HUES48 (cell line): ENCODE results near the gene ABHD17C.
A peak's percentile ranks its signal among the peaks of the same experiment; 100 is the strongest.

Experiments used
- H3K27ac ChIP-seq: one replicate; pipeline ENCODE4 v1.7.0; 2013; ENCODE audit warnings: low read depth, low read length, inconsistent platforms
- H3K27me3 ChIP-seq: 2 replicates; pipeline ENCODE4 v1.6.1; 2013; ENCODE audit warnings: mild to moderate bottlenecking, low read length; ENCODE audit not compliant: control insufficient read depth, insufficient read depth
- H3K36me3 ChIP-seq: 2 replicates; pipeline ENCODE4 v1.6.1; 2013; ENCODE audit warnings: low read length; ENCODE audit not compliant: control insufficient read depth, insufficient read depth
- H3K4me1 ChIP-seq: 2 replicates; pipeline ENCODE4 v1.6.1; 2013; ENCODE audit warnings: mild to moderate bottlenecking, low read length; ENCODE audit not compliant: control insufficient read depth, insufficient read depth
- H3K4me3 ChIP-seq: 2 replicates; pipeline ENCODE4 v1.5.1; 2013; ENCODE audit warnings: mild to moderate bottlenecking, low read depth, low read length
- H3K9ac ChIP-seq: 2 replicates; pipeline ENCODE4 v1.6.1; 2013; ENCODE audit warnings: mild to moderate bottlenecking, low read depth, low read length, moderate library complexity
- H3K9me3 ChIP-seq: 2 replicates; pipeline ENCODE4 v1.6.1; 2013; ENCODE audit warnings: low read length; ENCODE audit not compliant: control insufficient read depth, insufficient read depth

The ABHD17C gene

GRCh38 chr15:80776420-80777045 is 81.4 kb downstream of the ABHD17C start:
- Histone ChIP-seq H3K36me3 (no peaks in the 10 kb centered on the region), H3K4me3 (no peak overlapping the region), H3K27me3 (peaks cover 42% of the 10 kb centered on the region), H3K9me3 (no peaks in the 10 kb centered on the region), H3K9ac (no peak overlapping the region), H3K4me1 (0 out of 2 replicates have a peak, but pooled peaks cover 3% of the 10 kb centered on the region), H3K27ac (no peak overlapping the region)

- H3K4me3 ChIP-seq = no peak overlapping the region
- no peaks in the 10 kb centered on the region for H3K36me3 ChIP-seq
- H3K27me3 ChIP-seq = peaks cover 47% of the 10 kb centered on the region
- H3K9me3 ChIP-seq = no peaks in the 10 kb centered on the region
- H3K4me1 ChIP-seq = 0 out of 2 replicates have a peak, but pooled peaks cover 3% of the 10 kb centered on the region
- no peak overlapping the region for H3K9ac ChIP-seq
- H3K27ac ChIP-seq = no peak overlapping the region
Observed at GRCh38 chr15:80777137-80777536, 82.0 kb downstream of the ABHD17C start.

- no peak overlapping the region for H3K27ac ChIP-seq
- H3K36me3 ChIP-seq = no peaks in the 10 kb centered on the region
- H3K4me3 ChIP-seq = no peak overlapping the region
- H3K27me3 ChIP-seq = peaks cover 49% of the 10 kb centered on the region
- no peaks in the 10 kb centered on the region for H3K9me3 ChIP-seq
- H3K4me1 ChIP-seq = 0 out of 2 replicates have a peak, but pooled peaks cover 2% of the 10 kb centered on the region
- no peak overlapping the region for H3K9ac ChIP-seq
Observed at GRCh38 chr15:80777826-80778620, 82.9 kb downstream of the ABHD17C start.

GRCh38 chr15:80778621-80778963 is 83.5 kb downstream of the ABHD17C start:
- Histone ChIP-seq H3K9me3 (no peaks in the 10 kb centered on the region), H3K36me3 (no peaks in the 10 kb centered on the region), H3K27me3 (peaks cover 49% of the 10 kb centered on the region), H3K27ac (no peak overlapping the region), H3K9ac (no peak overlapping the region), H3K4me3 (peak overlapping the region; percentile 70), H3K4me1 (no peaks in the 10 kb centered on the region)

- H3K9ac ChIP-seq = no peak within 1 kb of the TSS
- no peak within 1 kb of the TSS for H3K27ac ChIP-seq
- H3K27me3 ChIP-seq = peaks cover 49% of the 10 kb centered on the region
- H3K36me3 ChIP-seq = no peaks in the 10 kb centered on the region
- no peaks in the 10 kb centered on the region for H3K4me1 ChIP-seq
- H3K9me3 ChIP-seq = no peaks in the 10 kb centered on the region
- H3K4me3 ChIP-seq = peak within 1 kb of the TSS; percentile 70
Observed at GRCh38 chr15:80778964-80779657, 84.0 kb downstream of the ABHD17C start, which contains the start of gene CEMIP. Gene CEMIP, plus strand, starts transcription at chr15:80779370. Its CDS starts 94,510 bp downstream, at chr15:80873880.

- no peaks in the 10 kb centered on the region for H3K4me1 ChIP-seq
- H3K9ac ChIP-seq = no peak overlapping the region
- no peaks in the 10 kb centered on the region for H3K36me3 ChIP-seq
- peak overlapping the region; percentile 70 for H3K4me3 ChIP-seq
- H3K9me3 ChIP-seq = no peaks in the 10 kb centered on the region
- no peak overlapping the region for H3K27ac ChIP-seq
- peaks cover 49% of the 10 kb centered on the region for H3K27me3 ChIP-seq
Observed at GRCh38 chr15:80779658-80780415, 84.7 kb downstream of the ABHD17C start.

- Histone ChIP-seq H3K27me3 (peaks cover 49% of the 10 kb centered on the region), H3K4me3 (peak overlapping the region; percentile 70), H3K9me3 (no peaks in the 10 kb centered on the region), H3K4me1 (no peaks in the 10 kb centered on the region), H3K27ac (no peak overlapping the region), H3K9ac (no peak overlapping the region), H3K36me3 (no peaks in the 10 kb centered on the region)
Observed at GRCh38 chr15:80780416-80781221, 85.5 kb downstream of the ABHD17C start.

- Histone ChIP-seq H3K36me3 (no peaks in the 10 kb centered on the region), H3K4me1 (no peaks in the 10 kb centered on the region), H3K4me3 (no peak overlapping the region), H3K9me3 (no peaks in the 10 kb centered on the region), H3K27me3 (peaks cover 38% of the 10 kb centered on the region), H3K9ac (no peak overlapping the region), H3K27ac (no peak overlapping the region)
Observed at GRCh38 chr15:80783260-80783659, 88.2 kb downstream of the ABHD17C start.

GRCh38 chr15:80785335-80785734 is 90.2 kb downstream of the ABHD17C start:
- H3K27me3 ChIP-seq = peaks cover 19% of the 10 kb centered on the region
- H3K36me3 ChIP-seq = no peaks in the 10 kb centered on the region
- H3K9ac ChIP-seq = no peak overlapping the region
- no peak overlapping the region for H3K4me3 ChIP-seq
- H3K27ac ChIP-seq = no peak overlapping the region
- H3K9me3 ChIP-seq = no peaks in the 10 kb centered on the region
- H3K4me1 ChIP-seq = no peaks in the 10 kb centered on the region

GRCh38 chr15:80785811-80786354 is 90.8 kb downstream of the ABHD17C start:
- Histone ChIP-seq H3K4me1 (no peaks in the 10 kb centered on the region), H3K36me3 (no peaks in the 10 kb centered on the region), H3K4me3 (no peak overlapping the region), H3K9me3 (no peaks in the 10 kb centered on the region), H3K27me3 (peaks cover 13% of the 10 kb centered on the region), H3K27ac (no peak overlapping the region), H3K9ac (no peak overlapping the region)
